HepG2 (cell line): ENCODE results near the gene ZNF747. TPM values are rescaled to one million over a fixed set of nuclear protein-coding genes. Genes with fewer than 3 reads are reported as not detected.

Experiments used
- CHD2 ChIP-seq: IDR thresholded peaks from 2 replicates; pipeline ENCODE4 v1.6.1; 2011; ENCODE audit warnings: low read depth, low read length, improper control_type of control experiment
- FOXJ3 ChIP-seq: sonication (generic); formaldehyde crosslinking; IDR thresholded peaks from 2 replicates; pipeline ENCODE4 v1.4.0; 2020; ENCODE audit warnings: missing genetic modification reagents, mild to moderate bottlenecking, borderline replicate concordance
- KDM5B ChIP-seq: sonication (generic); formaldehyde crosslinking; IDR thresholded peaks from 2 replicates; pipeline ENCODE4 v1.4.0; 2020; ENCODE audit warnings: missing genetic modification reagents, mild to moderate bottlenecking, borderline replicate concordance
- MAF1 ChIP-seq: sonication (generic); formaldehyde crosslinking; IDR thresholded peaks from 2 replicates; pipeline ENCODE4 v1.5.0; 2020; ENCODE audit warnings: missing genetic modification reagents, borderline replicate concordance
- MED13 ChIP-seq: sonication (generic); formaldehyde crosslinking; IDR thresholded peaks from 2 replicates; pipeline ENCODE4 v1.5.0; 2020; ENCODE audit warnings: missing genetic modification reagents
- NFIC ChIP-seq: IDR thresholded peaks from 2 replicates; pipeline ENCODE4 v1.6.1; 2012; ENCODE audit warnings: mild to moderate bottlenecking, low read length, inconsistent platforms
- NR2F1 ChIP-seq, 2 experiments: fragments of 450-650 bp in 1 of 2; formaldehyde crosslinking in 1 of 2; IDR thresholded peaks; 2 replicates each; pipeline versions ENCODE4 v1.5.0 to v1.6.1; 2016 to 2020; ENCODE audit warnings: mild to moderate bottlenecking in 1 of 2, missing compliant biosample characterization in 1 of 2, missing genetic modification reagents in 1 of 2, moderate library complexity in 1 of 2
- RBAK ChIP-seq: sonication (generic); formaldehyde crosslinking; IDR thresholded peaks from 2 replicates; pipeline ENCODE4 v1.5.1; 2020; ENCODE audit warnings: mild to moderate bottlenecking, missing genetic modification reagents
- ZNF234 ChIP-seq: sonication (generic); formaldehyde crosslinking; conservative IDR thresholded peaks from 2 replicates; pipeline ENCODE4 v1.5.1; 2020; ENCODE audit warnings: mild to moderate bottlenecking, missing genetic modification reagents
- ZNF30 ChIP-seq: sonication (generic); formaldehyde crosslinking; IDR thresholded peaks from 2 replicates; pipeline ENCODE4 v1.5.0; 2020; ENCODE audit warnings: mild to moderate bottlenecking, missing genetic modification reagents
- ZNF557 ChIP-seq: sonication (generic); formaldehyde crosslinking; IDR thresholded peaks from 2 replicates; pipeline ENCODE4 v1.4.0; 2020; ENCODE audit warnings: missing genetic modification reagents
- ZNF570 ChIP-seq: sonication (generic); formaldehyde crosslinking; IDR thresholded peaks from 2 replicates; pipeline ENCODE4 v1.4.0; 2020; ENCODE audit warnings: mild to moderate bottlenecking, missing genetic modification reagents, borderline replicate concordance
- ZNF644 ChIP-seq: IDR thresholded peaks from 2 replicates; pipeline ENCODE4 v1.6.1; 2016; ENCODE audit warnings: low read depth
- polyA plus RNA-seq, 8 experiments: library from polyadenylated mRNA; depleted of rRNA in 3 of 8; stranded (reverse) in 7 of 8; unstranded in 1 of 8; fragments of >200 nt; fragmentation: Illumina TruSeq in 4 of 8; extraction: Trizol in 4 of 8; gene quantifications; 2 replicates each; pipeline versions ENCODE4 v1.2.1 to v1.2.3, GENCODE V29; 2011 to 2016; ENCODE audit warnings: low read depth in 4 of 8, missing spikeins in 1 of 8, mixed read lengths in 1 of 8; ENCODE audit not compliant: insufficient read depth in 1 of 8
- total RNA-seq, 5 experiments: library from RNA; depleted of rRNA; stranded (reverse); fragments of >200 nt; fragmentation: Illumina TruSeq; extraction: Trizol; gene quantifications; 2 replicates each; pipeline ENCODE4 v1.2.3, GENCODE V29; 2016; ENCODE audit warnings: low read depth in 1 of 5
- TF ChIP-seq, protein P1 (sequence below): sonication (generic); formaldehyde crosslinking; IDR thresholded peaks from 2 replicates; pipeline ENCODE4; 2020; ENCODE audit warnings: missing genetic modification reagents, mild to moderate bottlenecking, borderline replicate concordance
- TF ChIP-seq, protein P2 (sequence below): sonication (generic); formaldehyde crosslinking; IDR thresholded peaks from 2 replicates; pipeline ENCODE4 v1.8.0; 2022; ENCODE audit warnings: mild to moderate bottlenecking, missing genetic modification reagents
- TF ChIP-seq, protein P3 (sequence below): sonication (generic); formaldehyde crosslinking; IDR thresholded peaks from 2 replicates; pipeline ENCODE4 v1.4.0; 2020; ENCODE audit warnings: missing genetic modification reagents
- TF ChIP-seq, protein P4 (sequence below): sonication (generic); formaldehyde crosslinking; IDR thresholded peaks from 2 replicates; pipeline ENCODE4 v1.4.0; 2020; ENCODE audit warnings: low read depth, mild to moderate bottlenecking, missing genetic modification reagents

Gene ZNF747
- total and polyA plus RNA-seq, 2 of the 13 experiments (the other 11 are each of a cell fraction or from before 2014, with no cell fraction given), result 7.2 to 10.2 TPM

DNA sequence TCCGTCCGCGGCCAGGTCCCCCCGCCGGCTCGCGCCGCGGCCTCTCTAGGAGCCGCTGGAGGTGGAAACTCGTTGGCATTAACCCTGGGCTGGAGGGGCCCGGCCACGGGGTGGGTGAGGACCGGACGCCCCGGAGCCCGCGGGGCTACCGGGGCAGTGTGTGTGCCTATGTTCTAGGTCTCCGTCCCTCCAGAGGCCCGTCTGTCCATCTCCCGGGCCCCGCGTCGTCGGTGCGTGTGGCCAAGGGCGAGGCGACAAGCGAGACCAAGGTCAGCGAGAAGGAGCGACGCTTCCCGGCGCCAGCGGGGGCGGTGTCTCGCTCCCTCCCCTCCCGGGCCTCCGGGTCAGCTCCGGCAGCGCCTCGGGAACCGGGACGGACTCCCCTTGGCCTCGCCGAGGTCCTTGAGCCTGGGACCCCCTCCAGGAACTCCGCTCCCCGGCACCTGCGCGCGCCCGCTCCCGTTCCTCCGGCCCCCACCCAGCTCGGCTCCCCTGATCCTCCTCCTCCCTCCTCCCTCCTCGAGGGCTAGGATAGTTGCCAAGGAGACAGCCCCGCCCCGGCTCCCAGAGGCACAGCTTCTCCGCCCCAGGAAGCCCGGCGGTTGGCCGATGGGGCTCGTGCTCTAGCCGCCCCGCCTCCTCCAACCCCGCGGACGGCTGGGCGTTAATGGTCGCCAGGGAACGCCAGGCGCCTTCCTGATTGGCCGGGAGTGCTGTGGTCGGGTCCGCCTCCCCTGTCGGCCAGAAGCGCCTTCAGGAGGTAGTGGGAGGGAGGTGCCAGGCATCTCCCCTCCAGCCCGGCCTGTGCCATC lies 7.6 kb downstream of the ZNF747 start (continued):
- TF ChIP-seq, protein P1, sequence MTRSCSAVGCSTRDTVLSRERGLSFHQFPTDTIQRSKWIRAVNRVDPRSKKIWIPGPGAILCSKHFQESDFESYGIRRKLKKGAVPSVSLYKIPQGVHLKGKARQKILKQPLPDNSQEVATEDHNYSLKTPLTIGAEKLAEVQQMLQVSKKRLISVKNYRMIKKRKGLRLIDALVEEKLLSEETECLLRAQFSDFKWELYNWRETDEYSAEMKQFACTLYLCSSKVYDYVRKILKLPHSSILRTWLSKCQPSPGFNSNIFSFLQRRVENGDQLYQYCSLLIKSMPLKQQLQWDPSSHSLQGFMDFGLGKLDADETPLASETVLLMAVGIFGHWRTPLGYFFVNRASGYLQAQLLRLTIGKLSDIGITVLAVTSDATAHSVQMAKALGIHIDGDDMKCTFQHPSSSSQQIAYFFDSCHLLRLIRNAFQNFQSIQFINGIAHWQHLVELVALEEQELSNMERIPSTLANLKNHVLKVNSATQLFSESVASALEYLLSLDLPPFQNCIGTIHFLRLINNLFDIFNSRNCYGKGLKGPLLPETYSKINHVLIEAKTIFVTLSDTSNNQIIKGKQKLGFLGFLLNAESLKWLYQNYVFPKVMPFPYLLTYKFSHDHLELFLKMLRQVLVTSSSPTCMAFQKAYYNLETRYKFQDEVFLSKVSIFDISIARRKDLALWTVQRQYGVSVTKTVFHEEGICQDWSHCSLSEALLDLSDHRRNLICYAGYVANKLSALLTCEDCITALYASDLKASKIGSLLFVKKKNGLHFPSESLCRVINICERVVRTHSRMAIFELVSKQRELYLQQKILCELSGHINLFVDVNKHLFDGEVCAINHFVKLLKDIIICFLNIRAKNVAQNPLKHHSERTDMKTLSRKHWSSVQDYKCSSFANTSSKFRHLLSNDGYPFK (CRISPR knock-in tag), result peak; percentile 80
- no peak; the same call in 1 of the 2 replicates for TF ChIP-seq MED13 (CRISPR knock-in tag)
- peak in 1 of 2 experiments; percentile 60; a peak in 1 of 4 replicates for TF ChIP-seq NR2F1 (CRISPR knock-in tag; IDR thresholded peaks at IDR 0.05)
- TF ChIP-seq NFIC, result no peak
- no peak for TF ChIP-seq ZNF234 (CRISPR knock-in tag)
- TF ChIP-seq RBAK (CRISPR knock-in tag), result no peak
- peak; percentile 87 for TF ChIP-seq KDM5B (CRISPR knock-in tag)
- TF ChIP-seq, protein P2, sequence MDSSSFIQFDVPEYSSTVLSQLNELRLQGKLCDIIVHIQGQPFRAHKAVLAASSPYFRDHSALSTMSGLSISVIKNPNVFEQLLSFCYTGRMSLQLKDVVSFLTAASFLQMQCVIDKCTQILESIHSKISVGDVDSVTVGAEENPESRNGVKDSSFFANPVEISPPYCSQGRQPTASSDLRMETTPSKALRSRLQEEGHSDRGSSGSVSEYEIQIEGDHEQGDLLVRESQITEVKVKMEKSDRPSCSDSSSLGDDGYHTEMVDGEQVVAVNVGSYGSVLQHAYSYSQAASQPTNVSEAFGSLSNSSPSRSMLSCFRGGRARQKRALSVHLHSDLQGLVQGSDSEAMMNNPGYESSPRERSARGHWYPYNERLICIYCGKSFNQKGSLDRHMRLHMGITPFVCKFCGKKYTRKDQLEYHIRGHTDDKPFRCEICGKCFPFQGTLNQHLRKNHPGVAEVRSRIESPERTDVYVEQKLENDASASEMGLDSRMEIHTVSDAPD, result no peak
- no peak for TF ChIP-seq ZNF570
- no peak for TF ChIP-seq ZNF557 (CRISPR knock-in tag)
- TF ChIP-seq, protein P3, sequence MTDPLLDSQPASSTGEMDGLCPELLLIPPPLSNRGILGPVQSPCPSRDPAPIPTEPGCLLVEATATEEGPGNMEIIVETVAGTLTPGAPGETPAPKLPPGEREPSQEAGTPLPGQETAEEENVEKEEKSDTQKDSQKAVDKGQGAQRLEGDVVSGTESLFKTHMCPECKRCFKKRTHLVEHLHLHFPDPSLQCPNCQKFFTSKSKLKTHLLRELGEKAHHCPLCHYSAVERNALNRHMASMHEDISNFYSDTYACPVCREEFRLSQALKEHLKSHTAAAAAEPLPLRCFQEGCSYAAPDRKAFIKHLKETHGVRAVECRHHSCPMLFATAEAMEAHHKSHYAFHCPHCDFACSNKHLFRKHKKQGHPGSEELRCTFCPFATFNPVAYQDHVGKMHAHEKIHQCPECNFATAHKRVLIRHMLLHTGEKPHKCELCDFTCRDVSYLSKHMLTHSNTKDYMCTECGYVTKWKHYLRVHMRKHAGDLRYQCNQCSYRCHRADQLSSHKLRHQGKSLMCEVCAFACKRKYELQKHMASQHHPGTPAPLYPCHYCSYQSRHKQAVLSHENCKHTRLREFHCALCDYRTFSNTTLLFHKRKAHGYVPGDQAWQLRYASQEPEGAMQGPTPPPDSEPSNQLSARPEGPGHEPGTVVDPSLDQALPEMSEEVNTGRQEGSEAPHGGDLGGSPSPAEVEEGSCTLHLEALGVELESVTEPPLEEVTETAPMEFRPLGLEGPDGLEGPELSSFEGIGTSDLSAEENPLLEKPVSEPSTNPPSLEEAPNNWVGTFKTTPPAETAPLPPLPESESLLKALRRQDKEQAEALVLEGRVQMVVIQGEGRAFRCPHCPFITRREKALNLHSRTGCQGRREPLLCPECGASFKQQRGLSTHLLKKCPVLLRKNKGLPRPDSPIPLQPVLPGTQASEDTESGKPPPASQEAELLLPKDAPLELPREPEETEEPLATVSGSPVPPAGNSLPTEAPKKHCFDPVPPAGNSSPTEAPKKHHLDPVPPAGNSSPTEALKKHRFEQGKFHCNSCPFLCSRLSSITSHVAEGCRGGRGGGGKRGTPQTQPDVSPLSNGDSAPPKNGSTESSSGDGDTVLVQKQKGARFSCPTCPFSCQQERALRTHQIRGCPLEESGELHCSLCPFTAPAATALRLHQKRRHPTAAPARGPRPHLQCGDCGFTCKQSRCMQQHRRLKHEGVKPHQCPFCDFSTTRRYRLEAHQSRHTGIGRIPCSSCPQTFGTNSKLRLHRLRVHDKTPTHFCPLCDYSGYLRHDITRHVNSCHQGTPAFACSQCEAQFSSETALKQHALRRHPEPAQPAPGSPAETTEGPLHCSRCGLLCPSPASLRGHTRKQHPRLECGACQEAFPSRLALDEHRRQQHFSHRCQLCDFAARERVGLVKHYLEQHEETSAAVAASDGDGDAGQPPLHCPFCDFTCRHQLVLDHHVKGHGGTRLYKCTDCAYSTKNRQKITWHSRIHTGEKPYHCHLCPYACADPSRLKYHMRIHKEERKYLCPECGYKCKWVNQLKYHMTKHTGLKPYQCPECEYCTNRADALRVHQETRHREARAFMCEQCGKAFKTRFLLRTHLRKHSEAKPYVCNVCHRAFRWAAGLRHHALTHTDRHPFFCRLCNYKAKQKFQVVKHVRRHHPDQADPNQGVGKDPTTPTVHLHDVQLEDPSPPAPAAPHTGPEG, result no peak
- TF ChIP-seq, protein P4, sequence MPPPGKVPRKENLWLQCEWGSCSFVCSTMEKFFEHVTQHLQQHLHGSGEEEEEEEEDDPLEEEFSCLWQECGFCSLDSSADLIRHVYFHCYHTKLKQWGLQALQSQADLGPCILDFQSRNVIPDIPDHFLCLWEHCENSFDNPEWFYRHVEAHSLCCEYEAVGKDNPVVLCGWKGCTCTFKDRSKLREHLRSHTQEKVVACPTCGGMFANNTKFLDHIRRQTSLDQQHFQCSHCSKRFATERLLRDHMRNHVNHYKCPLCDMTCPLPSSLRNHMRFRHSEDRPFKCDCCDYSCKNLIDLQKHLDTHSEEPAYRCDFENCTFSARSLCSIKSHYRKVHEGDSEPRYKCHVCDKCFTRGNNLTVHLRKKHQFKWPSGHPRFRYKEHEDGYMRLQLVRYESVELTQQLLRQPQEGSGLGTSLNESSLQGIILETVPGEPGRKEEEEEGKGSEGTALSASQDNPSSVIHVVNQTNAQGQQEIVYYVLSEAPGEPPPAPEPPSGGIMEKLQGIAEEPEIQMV (CRISPR knock-in tag), result no peak
- TF ChIP-seq ZNF644, result no peak
- TF ChIP-seq MAF1 (CRISPR knock-in tag), result peak; percentile 40; the same call in 1 of the 2 replicates
- no peak for TF ChIP-seq FOXJ3 (CRISPR knock-in tag)
- TF ChIP-seq ZNF30 (CRISPR knock-in tag), result no peak
- TF ChIP-seq CHD2, result no peak
